Measurements from ENCODE around the gene MTRR. TPM values are rescaled to one million over a fixed set of nuclear protein-coding genes. Genes with fewer than 3 reads are reported as not detected.

MTRR gene
- total and polyA plus RNA-seq, 2 of the 8 experiments (the other 6 are each of a cell fraction or from before 2014, with no cell fraction given): 36.4 to 53.8 TPM

GRCh38 chr5:7877851-7878250 lies 8.9 kb downstream of the MTRR start:
- Histone ChIP-seq H3K4ac (replicated peaks; ENCODE audit: insufficient read length, low read depth, low read length) (no peak overlapping the region), H3K27ac (ENCODE audit: low read depth, low read length) (no peak overlapping the region), H3K23me2 (ENCODE audit: low read depth, low read length) (no peaks in the 10 kb centered on the region), H2BK20ac (ENCODE audit: low read length) (no peak overlapping the region), H3K36me3 (ENCODE audit: control insufficient read depth in 2 of 4, insufficient read depth in 4 of 4, low read length in 3 of 4) (peaks cover 16 to 79% (median 46%) of the 10 kb centered on the region in 4 experiments), H2AK5ac (ENCODE audit: low read depth, low read length) (no peak overlapping the region), H3K79me2 (ENCODE audit: control insufficient read depth in 1 of 2, insufficient read depth in 2 of 2, low read length in 2 of 2) (peaks cover 4 to 24% of the 10 kb centered on the region in 2 experiments), H2BK15ac (ENCODE audit: low read length) (no peak overlapping the region), H3K4me1 (replicated peaks in 1 of 4; ENCODE audit: control insufficient read depth in 3 of 4, insufficient read depth in 4 of 4, low read length in 3 of 4) (no peaks in the 10 kb centered on the region), H3K18ac (ENCODE audit: extremely low read depth, low read length) (no peak overlapping the region), H3K23ac (ENCODE audit: insufficient read length) (no peak overlapping the region), H3K4me2 (ENCODE audit: insufficient read depth in 1 of 2, low read depth in 2 of 2, low read length in 2 of 2) (no peak overlapping the region), H3K79me1 (ENCODE audit: low read depth, low read length) (peaks cover 7% of the 10 kb centered on the region; the same call in 1 of the 2 replicates), H4K91ac (replicated peaks; ENCODE audit: insufficient read length, low read length) (no peak overlapping the region), H4K20me1 (replicated peaks in 1 of 2; ENCODE audit: control insufficient read depth in 1 of 2, insufficient read depth in 2 of 2, low read length in 2 of 2) (peaks cover 6 to 13% of the 10 kb centered on the region in 2 experiments), H2AFZ (ENCODE audit: low read length) (no peak overlapping the region), H3K27me3 (replicated peaks in 1 of 4; ENCODE audit: control insufficient read depth in 3 of 4, extremely low read depth in 1 of 4, insufficient read depth in 3 of 4, low read length in 3 of 4) (no peaks in the 10 kb centered on the region), H3K4me3 (ENCODE audit: extremely low read depth in 1 of 4, insufficient read depth in 2 of 4, low read depth in 3 of 4, low read length in 4 of 4) (no peak overlapping the region), H4K8ac (ENCODE audit: extremely low read depth, insufficient read depth, low read length) (no peak overlapping the region), H4K5ac (ENCODE audit: insufficient read length, low read depth, low read length) (no peak overlapping the region), H2BK12ac (ENCODE audit: low read depth, low read length) (no peak overlapping the region), H3K9me3 (ENCODE audit: insufficient read depth in 2 of 2, low read depth in 1 of 2, low read length in 1 of 2) (no peaks in the 10 kb centered on the region), H3K56ac (replicated peaks; ENCODE audit: insufficient read length, low read depth, low read length) (no peak overlapping the region), H2BK120ac (replicated peaks; ENCODE audit: low read depth, low read length) (no peak overlapping the region), H3K14ac (ENCODE audit: insufficient read length) (no peak overlapping the region), H3K9ac (replicated peaks in 1 of 4; ENCODE audit: extremely low read depth in 1 of 4, low read depth in 3 of 4, low read length in 3 of 4) (no peak overlapping the region), H2BK5ac (ENCODE audit: low read depth, low read length) (no peak overlapping the region)
- ChIA-PET POLR2A (ENCODE audit: partially characterized antibody) (no interaction called here), CTCF (ENCODE audit: partially characterized antibody) (interaction anchor here (0.6 to 1.0 kb wide), 2 partner anchors 884 to 1111 kb away, joined by 3 to 4 read pairs; no protein-coding TSS in a partner anchor)
- no peak for FAIRE-seq
- DNase-seq (ENCODE audit: low read depth in 1 of 2, low spot score in 2 of 2): no peak
- WGBS, 2 experiments (ENCODE audit: extremely low coverage in 1 of 2, insufficient coverage in 1 of 2, insufficient read length in 1 of 2, insufficient replicate concordance in 2 of 2, low coverage in 1 of 2, low lambda C conversion rate in 2 of 2, missing lambda C conversion rate in 1 of 2): 89% methylated on average over 9 of the region's 9 CpGs; no CpG with 5 or more reads in 1 of the 2 experiments
- TF ChIP-seq NANOG (IDR thresholded peaks at IDR 0.05; ENCODE audit: insufficient read depth, low read depth, low read length, poor library complexity, severe bottlenecking) (no peak), SUZ12 (IDR thresholded peaks at IDR 0.05; ENCODE audit: low read length) (no peak), POU5F1 (IDR thresholded peaks at IDR 0.05; ENCODE audit: low read depth, low read length) (no peak), KDM5A (IDR thresholded peaks at IDR 0.05; ENCODE audit: low read length) (no peak), USF2 (IDR thresholded peaks at IDR 0.05; ENCODE audit: low read length) (no peak), GTF2F1 (IDR thresholded peaks at IDR 0.05; ENCODE audit: borderline replicate concordance, low read depth, low read length) (no peak)

Measured in H1 (cell line).